ENCODE data around the gene JARID2.

The JARID2 gene

GRCh38 chr6:15555101-15556038 is 309.5 kb downstream of the JARID2 start:
- DNase-seq, result no peak

DNA sequence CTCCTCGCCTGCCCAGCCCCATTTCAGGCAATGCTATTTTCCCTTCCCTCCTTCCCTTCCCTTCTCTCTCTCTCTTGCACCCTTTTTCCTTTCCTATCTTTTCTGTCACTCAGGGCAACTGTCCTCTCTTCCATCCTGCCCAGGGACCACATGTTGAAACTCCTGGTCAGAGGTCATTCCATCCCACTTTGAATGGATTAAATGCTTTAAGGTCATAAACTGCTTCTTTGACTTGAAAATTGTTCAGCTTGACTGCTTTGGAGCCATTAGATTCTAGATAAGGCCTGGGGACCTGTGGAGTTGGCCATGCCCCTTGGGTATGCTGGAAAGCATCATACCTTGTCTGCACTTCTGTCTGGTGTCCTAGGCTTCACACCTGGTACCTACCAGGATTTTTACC is 310.8 kb downstream of the JARID2 start:
- no peak for DNase-seq

DNA sequence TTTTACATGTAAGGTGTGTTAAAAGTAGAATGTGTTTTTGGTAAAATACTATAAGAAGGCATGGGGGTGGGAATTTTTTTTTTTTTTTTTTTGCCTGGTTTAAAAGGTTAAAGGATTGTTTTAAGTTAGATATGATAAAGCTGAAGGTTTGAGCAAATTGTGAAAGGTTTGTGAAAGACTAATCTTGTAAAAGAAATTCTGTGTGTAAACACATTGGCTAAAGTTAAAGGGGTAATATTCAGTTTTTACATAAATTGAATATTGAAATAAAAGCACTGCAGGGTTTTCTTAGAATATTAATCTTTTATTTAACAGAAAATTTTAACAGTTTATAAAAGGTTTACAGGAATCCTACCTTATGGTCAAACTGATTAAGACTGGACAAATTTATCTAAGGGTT is 311.3 kb downstream of the JARID2 start:
- DNase-seq, result no peak

GRCh38 chr6:15560713-15561112 is 314.8 kb downstream of the JARID2 start:
- no peak for DNase-seq

- DNase-seq, result no peak
These were observed 315.8 kb downstream of the JARID2 start for GRCh38 chr6:15561447-15562199.

- DNase-seq, result no peak
These were observed 317.1 kb downstream of the JARID2 start for GRCh38 chr6:15562977-15563376.

DNA sequence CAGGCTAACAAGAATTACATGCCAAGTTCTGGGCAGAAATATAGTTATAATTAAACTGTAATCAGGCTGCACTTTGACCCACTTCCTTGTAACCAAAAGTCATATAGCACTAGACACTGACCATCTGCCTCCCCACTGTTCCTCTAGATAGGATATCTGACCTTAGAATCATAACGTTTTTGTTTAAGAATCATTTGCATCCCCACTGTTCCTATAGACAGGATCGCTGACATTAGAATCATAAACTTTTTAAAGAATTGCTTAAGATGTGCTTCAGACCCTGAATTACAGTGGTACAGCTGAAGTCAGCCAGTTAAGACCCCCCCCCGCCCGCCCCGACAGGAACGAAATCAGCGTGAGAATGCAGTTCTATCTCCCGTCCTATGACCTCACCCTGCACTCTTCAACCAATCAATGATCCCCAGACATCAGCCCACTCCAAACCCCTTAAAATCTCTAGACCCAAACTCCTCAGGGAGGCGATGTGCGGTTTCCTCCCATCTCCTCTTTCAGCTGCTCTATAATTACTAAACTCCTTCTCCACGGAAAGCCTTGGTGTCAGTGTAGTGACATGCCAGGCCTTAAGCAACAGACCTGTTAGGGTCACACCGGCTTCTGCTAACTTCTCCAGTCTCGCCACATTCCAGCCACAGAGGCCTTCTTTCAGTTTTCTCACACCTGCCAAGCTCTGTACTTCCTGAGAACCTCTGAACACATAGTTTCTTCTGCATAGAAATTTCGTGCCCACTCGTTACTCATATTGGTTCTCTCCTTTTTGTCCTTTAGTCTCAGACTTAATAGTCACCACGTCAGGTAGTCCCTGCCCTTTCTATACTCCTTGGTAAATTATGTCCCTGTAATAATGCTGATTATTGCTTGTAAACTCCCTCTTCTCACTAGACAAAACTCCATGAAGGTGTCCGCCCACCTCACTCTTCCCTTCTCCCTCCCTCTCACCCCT is 323.4 kb downstream of the JARID2 start:
- DNase-seq, result no peak

GRCh38 chr6:15570171-15570570 is 324.3 kb downstream of the JARID2 start:
- DNase-seq, result no peak

Measured in NCI-H748 treated with DMSO at 0.1 percent for 48 hours (cell line).